ENCODE data around the gene REL. TPM values are rescaled to one million over a fixed set of nuclear protein-coding genes. Genes with fewer than 3 reads are reported as not detected.

REL gene
- total and polyA plus RNA-seq, 9 of the 15 experiments (the other 6 are each of a cell fraction or from before 2014, with no cell fraction given): 0.63 to 8.6 (median 6.3) TPM

- TF ChIP-seq PHF8 (IDR thresholded peaks at IDR 0.05; ENCODE audit: borderline replicate concordance, low read length): peak; percentile 87
- no peak for TF ChIP-seq TCF15 (CRISPR knock-in tag; IDR thresholded peaks at IDR 0.05)
- no peak for TF ChIP-seq NONO (IDR thresholded peaks at IDR 0.05; ENCODE audit: low read depth in 2 of 2, low read length in 1 of 2)
- TF ChIP-seq KLF10 (CRISPR knock-in tag; IDR thresholded peaks at IDR 0.05): no peak
- 0 out of 2 replicates have a peak, but pooled peaks have one; percentile 40 for TF ChIP-seq DIDO1 (tag; IDR thresholded peaks at IDR 0.05; ENCODE audit: low read depth)
- peak; percentile 63; the same call in 1 of the 2 replicates for TF ChIP-seq CTBP1 (IDR thresholded peaks at IDR 0.05; ENCODE audit: borderline replicate concordance)
- TF ChIP-seq ZNF165 (CRISPR knock-in tag; IDR thresholded peaks at IDR 0.05; ENCODE audit: borderline replicate concordance): no peak
- peak; percentile 73 for TF ChIP-seq POLR2AphosphoS5 (IDR thresholded peaks at IDR 0.05; ENCODE audit: control insufficient read depth, insufficient read depth, low read depth, low read length)
- TF ChIP-seq FIP1L1 (IDR thresholded peaks at IDR 0.05; ENCODE audit: low read depth, low read length, poor library complexity, severe bottlenecking): peak; percentile 57
- TF ChIP-seq RBM34 (IDR thresholded peaks at IDR 0.05; ENCODE audit: borderline replicate concordance, insufficient read depth, low read length): no peak
- no peak for TF ChIP-seq STAT5A (IDR thresholded peaks at IDR 0.05; ENCODE audit: borderline replicate concordance, low read length)
- TF ChIP-seq EP400 (IDR thresholded peaks at IDR 0.05): peak; percentile 73
- TF ChIP-seq CREB3L1 (IDR thresholded peaks at IDR 0.05; ENCODE audit: borderline replicate concordance, low read depth): no peak
- no peak for TF ChIP-seq THRA (IDR thresholded peaks at IDR 0.05)
- no peak for TF ChIP-seq FUS (optimal IDR thresholded peaks at IDR 0.05; ENCODE audit: low read depth, low read length)
- TF ChIP-seq ZBTB5 (IDR thresholded peaks at IDR 0.05): no peak
- peak; percentile 84 for TF ChIP-seq CCNT2 (IDR thresholded peaks at IDR 0.05; ENCODE audit: borderline replicate concordance, extremely low read depth, insufficient read length, low read depth, low read length)
- TF ChIP-seq CAMTA2 (CRISPR knock-in tag; conservative IDR thresholded peaks at IDR 0.05): no peak
- no peak for TF ChIP-seq CBX8 (IDR thresholded peaks at IDR 0.05; ENCODE audit: borderline replicate concordance, extremely low read depth, low read depth, low read length, poor library complexity, severe bottlenecking)
- TF ChIP-seq RBM15 (IDR thresholded peaks at IDR 0.05; ENCODE audit: insufficient read depth, low read length): no peak
- TF ChIP-seq XRCC4 (IDR thresholded peaks at IDR 0.05; ENCODE audit: extremely low read depth, insufficient read depth, insufficient read length): no peak
Measured at GRCh38 chr2:60881047-60881932, at the start of gene REL (continued).
